HG03378 (cell line): ENCODE results near the gene HMCN1.

ENCODE experiments used
- ATAC-seq: cut with Tn5 transposase; IDR thresholded peaks from one replicate; pipeline ENCODE4 v1.9.1; 2021; ENCODE audit warnings: mild to moderate bottlenecking, moderate library complexity; ENCODE audit not compliant: unreplicated experiment

Gene HMCN1

DNA sequence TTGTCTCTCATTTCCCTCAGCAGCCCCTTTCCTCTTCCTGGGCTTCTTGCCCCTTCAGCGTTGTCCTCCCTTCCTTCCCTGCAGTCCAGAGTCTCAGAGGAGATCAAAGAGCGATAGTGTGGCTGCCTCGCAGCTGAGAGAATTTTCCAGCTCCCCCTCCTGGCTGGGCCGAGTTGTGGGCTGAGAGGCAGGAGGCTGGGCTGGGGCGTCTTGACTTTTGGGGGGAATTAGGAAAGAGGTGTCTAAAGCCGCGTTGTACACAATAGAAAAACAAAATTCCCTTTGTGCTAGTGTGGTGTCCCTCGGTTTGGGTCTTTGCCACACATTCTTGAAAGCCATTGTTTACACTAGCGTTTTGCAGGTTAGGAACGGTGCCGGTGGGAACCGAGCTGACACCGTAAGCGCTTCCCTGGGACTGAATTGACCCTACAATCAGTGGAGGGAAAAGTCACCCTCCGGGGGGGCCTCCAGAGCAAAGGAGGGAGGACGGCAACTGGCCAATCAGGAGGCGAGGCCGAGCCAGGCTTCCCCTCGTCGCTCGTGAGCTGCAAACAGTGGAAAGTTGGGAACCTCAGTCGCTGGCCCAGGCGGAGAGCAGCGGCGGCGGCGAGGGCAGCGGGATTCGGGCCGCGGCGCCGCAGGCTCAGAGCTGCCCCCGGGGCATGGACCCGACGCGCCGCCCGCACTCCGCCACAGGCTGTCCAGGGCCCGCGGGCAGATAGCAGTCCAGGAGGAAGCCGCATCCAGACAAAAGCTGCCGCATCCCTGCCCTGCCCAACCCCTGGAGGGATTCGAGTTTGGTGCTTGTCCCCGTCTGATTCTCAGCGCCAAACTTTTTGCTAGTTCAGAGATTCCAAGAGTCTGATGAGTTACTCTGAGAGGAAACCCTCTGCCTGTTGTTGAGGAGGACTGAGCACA is at the start of gene HMCN1:
TSS of gene HMCN1 (plus strand) at position 574 of the 918 bp plus-strand sequence. CDS start 389 bp downstream, outside the sequence.
- no peak for ATAC-seq

DNA sequence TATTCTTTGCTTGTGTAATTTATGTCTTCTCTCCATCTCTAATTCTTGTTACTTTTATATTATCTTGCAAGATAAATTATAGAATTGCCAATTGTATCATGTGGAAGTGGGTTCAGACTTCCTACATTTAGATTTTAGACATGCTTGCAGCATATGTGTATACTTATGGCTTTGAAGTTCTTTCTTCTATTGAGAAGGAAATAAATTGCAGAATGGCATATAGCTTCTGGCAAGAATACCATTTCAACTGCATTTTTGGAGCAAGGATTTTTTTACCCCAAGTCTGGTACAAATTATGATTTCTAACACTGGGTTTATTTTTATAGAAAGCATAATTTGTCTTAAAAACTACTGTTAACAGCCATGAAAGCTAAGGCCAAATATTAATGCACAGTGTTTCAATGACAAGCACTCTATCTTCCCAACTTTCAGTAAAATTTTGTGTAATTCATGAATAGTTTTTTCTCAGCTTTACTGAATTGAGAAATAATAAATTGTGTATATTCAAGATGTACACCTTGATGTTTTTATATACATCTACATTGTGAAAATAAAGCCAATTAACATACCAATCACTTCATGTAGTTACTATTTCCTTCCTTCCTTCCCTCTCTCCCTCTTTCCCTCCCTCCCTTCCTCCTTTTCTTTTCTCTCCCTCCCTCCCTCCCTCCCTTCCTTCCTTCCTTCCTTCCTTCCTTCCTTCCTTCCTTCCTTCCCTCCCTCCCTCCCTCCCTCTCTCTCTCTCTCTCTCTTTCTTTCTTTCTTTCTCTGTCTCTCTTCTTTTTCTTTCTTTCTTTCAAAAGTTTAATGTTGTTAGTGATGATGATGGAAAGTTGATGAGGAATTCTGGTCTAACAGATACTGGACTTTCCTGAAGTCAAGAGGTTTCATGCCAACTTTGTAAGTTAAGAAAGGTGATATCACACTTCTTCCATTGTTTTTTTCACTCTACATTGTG is 47.1 kb upstream of the HMCN1 start:
- no peak for ATAC-seq

DNA sequence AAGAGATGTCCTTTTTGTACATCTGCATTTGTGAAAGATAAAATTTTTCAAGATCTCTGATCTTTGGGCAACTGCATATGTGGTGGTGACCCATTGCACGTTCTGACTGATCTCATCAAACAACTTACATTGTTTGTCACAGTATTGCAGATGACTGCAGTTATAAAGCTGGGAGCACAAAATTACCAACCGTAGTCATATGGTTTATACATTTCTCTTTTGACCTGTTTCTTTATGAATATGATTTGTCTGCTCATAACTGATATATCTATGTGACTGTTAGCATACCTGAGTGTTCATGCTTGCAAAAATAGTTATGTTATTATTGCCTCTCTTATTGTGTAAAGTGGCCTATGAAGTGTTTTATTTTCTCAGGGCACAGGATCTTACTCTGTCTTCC is 43.7 kb upstream of the HMCN1 start:
- ATAC-seq, result no peak

DNA sequence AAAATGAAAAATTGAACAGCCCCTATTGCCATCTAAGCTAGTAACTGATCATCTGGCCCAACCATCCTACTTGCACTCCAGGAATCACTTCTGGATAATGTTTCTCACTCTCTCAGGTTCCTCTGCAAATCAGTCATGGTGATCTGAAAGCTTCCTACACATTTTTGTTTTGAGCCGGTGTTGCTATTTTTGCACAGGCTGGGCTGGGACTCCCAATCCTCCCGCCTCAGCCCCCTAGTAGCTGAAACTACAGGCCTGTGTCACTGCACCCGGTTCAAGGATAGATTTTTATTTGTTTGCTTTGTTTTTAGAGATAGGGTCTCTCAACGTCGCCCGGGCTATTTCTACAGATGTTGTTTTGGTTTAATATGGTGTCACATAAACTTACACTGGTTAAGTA is 40.5 kb upstream of the HMCN1 start:
- peak; percentile 26 for ATAC-seq

DNA sequence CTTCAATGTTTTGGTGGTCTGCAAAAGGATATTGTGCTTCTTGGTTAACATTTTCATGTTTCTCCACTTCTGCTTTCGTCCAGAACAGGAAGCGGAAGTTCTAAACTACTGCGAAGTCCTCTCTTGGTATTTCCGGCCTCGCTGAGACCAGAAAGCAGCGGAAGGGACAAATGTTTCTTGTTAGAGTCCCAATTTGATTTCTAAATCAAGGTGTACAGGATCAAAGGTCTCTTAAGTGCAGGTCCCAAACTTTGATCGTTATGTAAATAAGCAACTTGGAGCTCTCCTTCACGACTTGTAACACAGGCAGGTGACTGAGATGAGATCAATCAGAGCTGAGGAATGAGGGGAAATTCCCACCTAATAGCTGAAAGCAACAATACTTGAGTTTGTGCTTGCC is 40.1 kb upstream of the HMCN1 start:
- peak; percentile 87 for ATAC-seq

DNA sequence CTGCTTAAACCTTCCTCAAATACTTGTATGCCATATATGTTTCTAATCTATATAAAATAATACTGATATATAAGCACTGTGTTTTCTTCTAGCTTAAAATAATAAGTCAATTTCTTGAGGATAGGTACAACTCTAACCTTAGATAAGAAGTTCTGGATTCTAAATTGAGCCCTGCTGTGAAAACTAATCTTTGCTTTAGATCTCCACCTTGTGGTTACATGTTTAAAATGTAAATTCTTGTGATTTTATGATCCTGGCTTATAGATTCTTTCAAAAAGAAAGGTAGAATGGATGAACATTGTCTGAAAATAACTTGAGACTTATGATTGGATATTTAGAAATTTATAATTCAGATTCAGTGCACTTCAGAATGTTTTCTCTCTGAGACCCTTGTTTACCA is 38.9 kb upstream of the HMCN1 start:
- ATAC-seq, result no peak

DNA sequence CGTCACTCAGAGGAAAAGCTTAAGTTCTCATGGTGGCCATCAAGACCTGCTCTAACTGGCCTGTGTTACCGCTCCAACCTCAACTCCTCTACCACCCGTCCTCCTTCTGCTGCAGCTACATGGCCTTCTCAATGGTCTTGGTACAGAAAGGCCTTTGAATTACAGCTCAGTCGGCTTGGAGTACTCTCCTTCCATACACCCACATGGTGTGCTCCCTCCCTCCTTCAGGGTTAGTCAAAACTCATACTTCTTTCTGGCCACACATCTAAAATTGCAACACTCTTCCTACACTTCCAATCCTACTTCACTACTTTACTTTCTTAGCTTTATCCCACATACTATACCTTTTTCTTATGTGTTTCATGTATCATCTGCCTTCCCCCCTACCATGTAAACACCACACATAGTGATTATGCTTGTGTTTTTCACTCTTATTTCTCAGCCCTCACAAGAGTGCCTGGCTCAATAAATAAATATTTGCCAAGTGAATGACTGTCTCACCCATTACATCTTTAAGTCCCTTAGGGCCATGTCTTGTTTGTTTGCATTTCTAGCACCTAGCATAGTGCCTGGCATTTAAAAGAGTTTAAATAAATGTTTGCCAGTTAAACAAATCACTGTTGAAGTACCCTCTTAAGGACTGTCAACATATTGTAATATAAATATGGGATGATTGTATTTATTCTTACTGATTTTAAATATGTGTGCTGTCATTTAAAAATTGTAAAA is 37.6 kb upstream of the HMCN1 start:
- ATAC-seq, result no peak

DNA sequence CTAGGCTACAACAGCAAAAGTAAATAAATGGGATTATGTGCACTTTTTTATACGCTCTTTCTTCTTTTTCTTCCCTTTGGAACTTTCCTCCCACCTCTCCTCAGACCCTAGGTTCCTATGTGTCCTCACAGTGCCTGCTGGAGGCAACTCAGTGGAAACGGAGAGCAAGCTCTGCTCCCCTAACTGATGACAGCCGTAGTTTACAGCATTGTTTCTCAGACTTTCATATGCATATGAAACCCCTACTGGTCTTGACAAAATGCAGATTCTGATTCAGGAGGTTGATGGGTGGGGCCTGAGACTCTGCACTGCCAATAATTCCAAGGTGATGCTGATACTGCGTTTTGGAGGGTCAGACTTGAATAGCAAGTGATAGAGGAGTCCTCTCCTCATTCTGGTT is 34.3 kb upstream of the HMCN1 start:
- ATAC-seq, result no peak

DNA sequence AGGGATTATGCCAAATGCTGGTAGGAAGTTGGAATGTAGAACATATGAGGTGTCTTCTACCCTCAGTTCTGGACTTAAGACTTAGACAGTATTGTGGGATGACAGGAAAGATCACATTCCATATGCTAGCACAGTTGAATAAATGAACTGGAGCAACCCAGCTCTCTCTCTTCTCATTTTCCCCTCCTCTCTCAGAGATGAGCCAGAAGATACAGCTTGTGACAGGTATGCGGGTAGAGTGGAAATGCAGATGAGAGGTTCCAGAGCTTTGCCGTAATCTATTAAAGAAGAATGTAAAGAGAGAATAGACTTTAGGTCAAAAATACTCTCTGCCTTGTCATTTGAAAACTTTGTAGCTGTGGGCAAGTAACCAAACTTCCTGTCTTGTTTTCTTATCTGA is 32.5 kb upstream of the HMCN1 start:
- no peak for ATAC-seq

DNA sequence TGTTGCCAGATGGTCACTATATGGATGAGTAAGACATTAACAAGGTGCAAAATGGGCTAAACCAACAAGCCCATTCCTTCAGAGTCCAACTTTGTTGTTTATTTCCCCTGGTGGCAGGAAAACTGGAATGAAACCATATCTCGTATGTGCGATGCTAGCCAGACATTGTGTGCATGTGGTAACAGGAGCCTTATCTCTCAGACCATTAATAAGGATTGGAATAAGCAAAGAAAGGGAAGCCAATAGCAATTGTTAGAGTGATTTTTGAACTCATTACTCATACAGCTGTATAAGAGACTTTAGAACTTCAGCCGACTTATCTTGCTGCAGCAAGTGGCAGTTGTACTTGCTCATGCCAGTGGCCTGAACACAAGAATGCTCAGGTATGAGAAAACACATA is 30.0 kb upstream of the HMCN1 start:
- ATAC-seq, result no peak

DNA sequence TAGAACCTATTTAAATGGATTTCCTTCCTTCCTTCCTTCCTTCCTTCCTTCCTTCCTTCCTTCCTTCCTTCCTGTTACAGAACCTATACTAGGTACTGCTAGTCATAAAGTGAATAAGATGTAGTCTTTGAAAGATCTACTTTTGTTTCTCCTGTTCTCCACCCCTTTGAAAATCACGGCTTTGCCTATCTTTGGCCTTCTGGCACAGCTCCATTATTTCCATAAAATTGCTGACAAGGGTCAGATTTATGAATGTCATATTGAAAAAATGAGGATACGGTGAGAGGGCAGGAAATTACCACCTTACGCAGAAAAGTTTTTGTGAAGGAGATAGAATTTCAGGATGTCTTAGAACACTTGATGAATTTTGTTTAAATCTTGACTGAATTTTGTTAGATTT is 18.1 kb upstream of the HMCN1 start:
- no peak for ATAC-seq

DNA sequence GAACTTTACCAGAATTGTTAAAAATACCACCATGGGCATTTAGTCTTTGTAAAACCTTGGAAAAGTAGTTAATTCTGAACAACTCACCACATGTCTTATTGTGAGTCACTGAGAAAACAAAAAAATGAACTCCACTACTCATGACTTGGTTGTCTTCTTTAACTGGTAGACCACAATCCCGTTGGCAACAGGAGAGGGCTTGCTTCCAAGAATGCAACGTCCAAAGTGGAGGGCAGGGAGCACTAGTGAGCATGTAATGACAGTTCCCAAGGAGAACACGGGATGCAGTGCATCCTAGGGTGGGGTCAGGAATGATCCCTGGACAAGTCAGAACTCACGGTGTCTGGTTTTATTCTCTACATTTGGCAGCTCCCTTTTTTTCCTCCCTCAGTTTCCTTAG is 15.2 kb upstream of the HMCN1 start:
- ATAC-seq, result no peak

DNA sequence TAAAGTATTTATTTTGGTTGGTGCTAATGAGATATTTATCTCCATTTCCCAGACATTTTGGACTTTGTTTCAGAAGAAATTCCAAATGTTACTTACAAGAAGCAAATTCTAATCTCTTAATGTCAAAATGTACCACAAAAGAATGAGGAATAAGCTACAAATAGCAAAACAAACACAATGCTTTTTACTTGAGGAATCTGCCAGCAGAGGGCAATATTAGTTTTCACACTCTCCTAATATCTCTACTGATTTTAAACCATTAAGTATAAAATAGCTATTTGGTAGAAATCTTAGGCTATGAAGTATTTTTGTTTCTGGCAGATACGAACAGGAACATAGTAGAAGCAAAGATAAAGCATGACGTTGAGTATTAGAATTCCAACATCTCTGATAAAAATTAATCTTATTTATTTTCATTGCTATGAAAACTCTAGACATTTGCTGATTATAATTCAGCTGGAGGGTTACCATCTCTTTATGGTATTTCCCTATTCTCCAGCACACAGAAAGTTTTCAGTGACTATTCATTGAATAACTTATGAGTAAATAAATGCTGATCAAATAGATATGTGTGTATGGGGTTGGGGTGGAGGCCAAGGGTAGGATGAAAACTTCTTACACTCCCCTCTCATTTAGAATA is 13.4 kb upstream of the HMCN1 start:
- ATAC-seq, result no peak

DNA sequence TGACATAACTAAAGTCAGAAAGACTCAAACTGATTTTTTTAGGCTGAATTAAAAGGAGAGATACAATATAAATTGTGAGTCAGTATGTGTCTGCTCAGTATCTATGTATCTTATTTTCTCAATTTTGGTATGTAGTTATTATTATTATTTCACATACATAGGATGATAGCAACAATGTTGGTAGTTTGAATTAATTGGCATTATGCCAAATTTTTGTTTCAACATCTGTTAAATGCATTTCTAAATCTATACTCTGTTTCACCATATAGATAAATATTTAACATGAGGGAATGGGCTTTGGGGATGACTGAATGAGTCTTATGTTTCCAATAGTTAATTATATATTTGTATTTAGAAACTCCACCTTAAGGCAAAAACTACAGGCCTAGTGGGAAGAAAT is 12.6 kb upstream of the HMCN1 start:
- ATAC-seq, result no peak

DNA sequence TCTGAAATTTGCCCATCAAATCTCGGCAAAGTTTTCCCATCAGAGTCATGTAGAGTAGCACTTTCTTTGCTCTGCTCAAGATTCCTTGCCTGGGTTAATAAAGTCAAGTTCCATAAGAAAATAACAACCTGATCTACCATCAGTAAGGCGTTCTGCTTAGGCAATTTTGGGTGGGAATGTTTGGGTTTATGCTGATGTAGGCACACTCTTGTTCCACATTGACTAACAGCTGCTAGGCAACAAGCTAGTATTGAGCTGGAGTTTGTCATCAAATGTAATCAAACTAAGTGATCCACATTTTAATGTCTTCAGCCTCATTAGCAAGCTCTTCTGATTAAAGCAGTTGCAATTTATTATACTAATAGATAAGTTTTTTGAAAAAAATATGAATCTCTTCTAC is 12.1 kb upstream of the HMCN1 start:
- ATAC-seq, result no peak

DNA sequence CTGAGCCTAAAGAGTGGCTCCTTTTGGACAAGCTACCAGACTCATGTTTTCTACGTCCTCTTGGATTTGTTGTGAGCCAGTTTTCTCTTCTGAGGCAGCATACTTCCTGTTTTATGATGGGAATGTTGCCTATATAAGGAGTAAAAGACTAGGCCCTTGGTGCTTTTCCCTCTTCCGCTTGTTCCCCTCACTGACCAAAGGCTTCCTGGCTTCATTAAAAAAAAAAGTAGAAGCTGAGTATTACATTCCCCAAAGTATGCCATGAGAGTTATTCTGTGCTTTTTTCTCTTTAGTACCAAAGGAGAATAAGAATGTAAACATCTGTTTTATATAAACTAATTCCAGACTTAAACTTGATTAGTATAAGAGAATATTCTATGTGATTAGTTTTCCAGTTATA is 6.5 kb upstream of the HMCN1 start:
- no peak for ATAC-seq

DNA sequence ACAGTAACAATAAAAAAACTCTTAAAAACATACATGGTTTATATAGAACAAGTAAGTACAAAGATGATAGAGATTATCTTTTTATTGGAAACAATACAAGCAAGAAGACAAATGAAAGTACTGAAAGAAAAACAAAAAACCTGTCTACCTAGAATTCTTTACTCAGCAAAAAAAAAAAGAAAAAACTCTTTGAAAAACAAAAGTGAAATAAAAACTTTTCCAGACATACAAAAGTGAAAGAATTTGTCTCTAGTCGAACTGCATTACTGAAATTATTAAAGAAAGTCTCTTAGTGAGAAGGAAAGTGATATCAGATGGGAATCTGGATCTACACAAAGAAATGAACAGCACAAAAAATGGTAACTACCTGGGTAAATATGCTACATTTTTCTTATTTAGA is 2.7 kb upstream of the HMCN1 start:
- ATAC-seq, result no peak

DNA sequence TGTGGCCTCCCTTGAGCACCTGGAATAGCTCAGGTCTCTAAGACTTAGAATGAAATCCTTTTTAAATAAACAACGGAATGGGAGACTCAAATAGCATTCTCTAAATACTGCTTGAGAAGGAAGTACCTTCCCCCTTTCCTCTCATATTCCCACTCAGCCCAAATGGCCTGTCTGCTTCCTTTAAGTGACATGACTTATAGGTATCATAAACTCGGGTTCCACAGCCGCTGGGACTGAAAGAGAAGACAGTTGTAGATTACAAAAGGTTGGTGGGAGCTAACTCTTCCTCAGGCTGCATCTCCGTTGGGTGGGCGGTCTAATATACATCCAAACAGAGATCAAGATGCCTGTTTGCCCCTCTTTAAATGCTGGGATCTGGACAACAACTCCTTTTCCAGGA is 1.2 kb upstream of the HMCN1 start:
- no peak for ATAC-seq

DNA sequence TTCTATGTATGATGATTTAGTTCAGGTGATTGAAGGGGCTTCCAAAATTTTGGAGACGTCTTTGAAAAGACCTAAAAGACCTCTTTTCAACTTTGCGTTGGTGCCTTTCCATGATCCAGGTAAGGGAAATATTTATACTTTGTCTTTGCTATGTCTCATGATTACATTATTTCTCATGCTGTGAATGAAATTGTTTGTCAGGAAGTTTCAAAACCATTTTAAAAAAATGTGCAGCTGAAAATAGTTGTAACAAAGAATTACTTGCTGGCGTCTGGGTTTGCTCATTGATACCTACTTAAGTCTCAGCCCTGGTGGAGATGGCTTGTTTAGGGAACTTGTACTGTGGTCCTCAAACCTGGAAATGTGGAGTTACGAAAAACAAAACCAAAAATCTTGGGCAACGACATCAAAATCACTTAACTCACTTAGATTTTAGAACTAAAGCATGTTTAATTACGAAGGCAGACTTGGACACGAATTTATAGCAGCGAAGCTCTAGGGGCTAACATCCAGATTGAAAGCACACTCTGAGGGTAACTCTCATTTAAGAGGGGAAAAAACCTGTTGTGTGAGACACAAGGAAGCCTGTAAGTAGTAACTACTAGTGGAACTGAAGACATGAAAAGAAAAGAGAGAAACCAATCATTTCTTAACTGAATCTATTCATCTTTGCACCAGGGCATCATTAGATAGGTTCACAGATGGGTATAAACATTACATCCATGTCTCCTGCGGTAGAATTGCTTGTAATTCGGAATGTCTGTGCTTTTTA is 924 bp downstream of the HMCN1 start:
- no peak for ATAC-seq

DNA sequence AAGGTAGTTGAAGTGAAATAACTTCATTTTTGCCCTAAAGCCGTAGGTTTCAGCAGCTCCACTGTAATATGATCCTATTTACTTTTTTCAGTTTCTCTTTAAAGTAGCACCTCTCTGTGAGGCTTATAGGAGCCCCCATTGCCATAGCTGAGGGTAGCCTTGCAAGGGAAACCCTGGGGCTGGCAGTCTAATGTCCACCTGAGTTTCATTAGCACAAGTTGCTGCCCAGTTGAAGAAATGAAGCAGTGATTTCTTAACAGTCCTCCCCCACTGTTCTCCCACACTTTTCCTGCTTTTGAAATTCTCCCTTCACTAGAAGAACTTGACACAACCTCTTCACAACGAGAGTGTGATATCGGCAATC is 1.5 kb downstream of the HMCN1 start:
- ATAC-seq, result no peak
